Inflammatory macrophage treated with lipopolysaccharide for 1 hour (primary cell): ENCODE measurements around the gene PCDHGA12.
"Not testable (repeated sequence)": the region's sequence is repeated elsewhere in the genome, so short reads cannot be mapped to it uniquely, and the experiment has no call there.

Experiments
- DNase-seq, 2 donors: peaks; one replicate each; pipeline ENCODE4 v3.0.0-alpha.2; 2020 to 2022

The PCDHGA12 gene

DNA sequence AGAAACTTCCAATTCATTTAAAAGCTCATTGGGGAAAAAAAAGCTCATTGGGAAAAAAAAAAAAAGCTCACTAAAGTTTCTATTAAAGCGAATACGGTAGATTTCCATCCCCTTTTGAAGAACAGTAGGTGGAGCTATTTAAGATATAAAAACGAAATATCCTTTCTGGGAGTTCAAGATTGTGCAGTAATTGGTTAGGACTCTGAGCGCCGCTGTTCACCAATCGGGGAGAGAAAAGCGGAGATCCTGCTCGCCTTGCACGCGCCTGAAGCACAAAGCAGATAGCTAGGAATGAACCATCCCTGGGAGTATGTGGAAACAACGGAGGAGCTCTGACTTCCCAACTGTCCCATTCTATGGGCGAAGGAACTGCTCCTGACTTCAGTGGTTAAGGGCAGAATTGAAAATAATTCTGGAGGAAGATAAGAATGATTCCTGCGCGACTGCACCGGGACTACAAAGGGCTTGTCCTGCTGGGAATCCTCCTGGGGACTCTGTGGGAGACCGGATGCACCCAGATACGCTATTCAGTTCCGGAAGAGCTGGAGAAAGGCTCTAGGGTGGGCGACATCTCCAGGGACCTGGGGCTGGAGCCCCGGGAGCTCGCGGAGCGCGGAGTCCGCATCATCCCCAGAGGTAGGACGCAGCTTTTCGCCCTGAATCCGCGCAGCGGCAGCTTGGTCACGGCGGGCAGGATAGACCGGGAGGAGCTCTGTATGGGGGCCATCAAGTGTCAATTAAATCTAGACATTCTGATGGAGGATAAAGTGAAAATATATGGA, at the start of gene PCDHGA12:
Gene PCDHGA12, plus strand, starts transcription at position 176 of the 782 bp plus-strand sequence. Its CDS starts 253 bp downstream, at position 429.
- DNase-seq, result peak; percentile 73 to 82

DNA sequence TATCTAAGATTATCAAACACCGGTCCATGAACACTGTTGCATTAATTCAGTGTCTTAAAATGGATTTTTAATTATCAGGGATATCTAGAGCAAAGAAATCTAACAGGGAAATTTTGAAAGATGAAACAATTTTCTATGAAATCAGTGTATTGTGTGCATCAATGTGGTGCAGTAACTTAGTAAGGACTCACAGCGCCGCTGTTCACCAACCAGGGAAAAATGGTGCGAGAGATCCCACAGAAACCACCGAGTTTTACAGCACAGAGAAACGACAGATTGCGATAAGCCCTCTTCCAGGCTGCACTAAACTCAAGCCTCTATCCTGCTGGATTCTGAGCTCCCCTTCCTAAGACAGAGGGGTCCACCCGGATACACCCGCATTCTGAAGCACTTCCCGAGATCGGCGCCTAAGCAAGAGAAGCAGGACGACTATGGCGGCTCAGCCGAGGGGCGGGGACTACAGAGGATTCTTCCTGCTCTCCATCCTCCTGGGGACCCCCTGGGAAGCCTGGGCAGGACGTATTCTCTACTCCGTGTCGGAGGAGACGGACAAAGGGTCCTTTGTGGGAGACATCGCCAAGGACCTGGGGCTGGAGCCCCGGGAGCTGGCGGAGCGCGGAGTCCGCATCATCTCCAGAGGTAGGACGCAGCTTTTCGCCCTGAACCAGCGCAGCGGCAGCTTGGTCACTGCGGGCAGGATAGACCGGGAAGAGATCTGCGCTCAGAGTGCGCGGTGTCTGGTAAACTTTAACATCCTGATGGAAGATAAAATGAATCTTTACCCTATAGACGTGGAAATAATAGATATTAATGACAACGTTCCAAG, 47.6 kb upstream of the PCDHGA12 start, which contains the start of gene PCDHGA7:
Gene PCDHGA7, plus strand, starts transcription at position 274 of the 826 bp plus-strand sequence. Its CDS starts 158 bp downstream, at position 432.
- DNase-seq, result no peak

DNA sequence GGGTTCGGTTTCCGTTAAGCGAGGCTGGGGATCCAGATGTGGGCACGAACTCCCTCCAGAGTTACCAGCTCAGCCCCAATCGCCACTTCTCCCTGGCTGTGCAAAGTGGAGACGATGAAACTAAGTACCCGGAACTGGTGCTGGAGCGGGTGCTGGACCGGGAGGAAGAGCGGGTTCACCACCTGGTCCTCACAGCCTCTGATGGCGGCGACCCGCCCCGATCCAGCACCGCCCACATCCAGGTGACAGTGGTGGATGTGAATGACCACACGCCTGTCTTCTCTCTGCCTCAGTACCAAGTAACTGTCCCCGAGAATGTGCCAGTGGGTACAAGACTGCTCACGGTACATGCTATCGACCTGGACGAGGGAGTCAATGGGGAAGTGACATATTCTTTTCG, 47.0 kb upstream of the PCDHGA12 start:
- DNase-seq, result no peak

DNA sequence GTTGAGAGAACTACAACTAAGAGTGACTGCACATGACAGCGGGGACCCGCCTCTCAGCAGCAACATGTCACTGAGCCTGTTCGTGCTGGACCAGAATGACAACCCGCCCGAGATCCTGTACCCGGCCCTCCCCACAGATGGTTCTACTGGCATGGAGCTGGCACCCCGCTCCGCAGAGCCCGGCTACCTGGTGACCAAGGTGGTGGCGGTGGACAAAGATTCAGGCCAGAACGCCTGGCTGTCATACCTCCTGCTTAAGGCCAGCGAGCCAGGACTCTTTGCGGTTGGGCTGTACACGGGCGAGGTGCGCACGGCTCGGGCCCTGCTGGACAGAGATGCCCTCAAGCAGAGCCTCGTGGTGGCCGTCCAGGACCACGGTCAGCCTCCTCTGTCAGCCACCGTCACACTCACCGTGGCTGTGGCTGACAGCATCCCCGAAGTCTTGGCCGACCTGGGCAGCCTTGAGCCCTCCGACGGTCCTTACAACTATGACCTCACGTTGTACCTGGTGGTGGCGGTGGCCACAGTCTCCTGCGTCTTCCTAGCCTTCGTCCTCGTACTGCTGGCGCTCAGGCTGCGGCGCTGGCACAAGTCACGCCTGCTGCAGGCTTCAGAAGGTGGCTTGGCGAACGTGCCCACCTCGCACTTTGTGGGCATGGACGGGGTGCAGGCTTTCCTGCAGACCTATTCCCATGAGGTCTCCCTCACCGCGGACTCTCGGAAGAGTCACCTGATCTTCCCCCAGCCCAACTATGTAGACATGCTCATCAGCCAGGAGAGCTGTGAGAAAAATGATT, 45.6 kb upstream of the PCDHGA12 start:
- no peak for DNase-seq

DNA sequence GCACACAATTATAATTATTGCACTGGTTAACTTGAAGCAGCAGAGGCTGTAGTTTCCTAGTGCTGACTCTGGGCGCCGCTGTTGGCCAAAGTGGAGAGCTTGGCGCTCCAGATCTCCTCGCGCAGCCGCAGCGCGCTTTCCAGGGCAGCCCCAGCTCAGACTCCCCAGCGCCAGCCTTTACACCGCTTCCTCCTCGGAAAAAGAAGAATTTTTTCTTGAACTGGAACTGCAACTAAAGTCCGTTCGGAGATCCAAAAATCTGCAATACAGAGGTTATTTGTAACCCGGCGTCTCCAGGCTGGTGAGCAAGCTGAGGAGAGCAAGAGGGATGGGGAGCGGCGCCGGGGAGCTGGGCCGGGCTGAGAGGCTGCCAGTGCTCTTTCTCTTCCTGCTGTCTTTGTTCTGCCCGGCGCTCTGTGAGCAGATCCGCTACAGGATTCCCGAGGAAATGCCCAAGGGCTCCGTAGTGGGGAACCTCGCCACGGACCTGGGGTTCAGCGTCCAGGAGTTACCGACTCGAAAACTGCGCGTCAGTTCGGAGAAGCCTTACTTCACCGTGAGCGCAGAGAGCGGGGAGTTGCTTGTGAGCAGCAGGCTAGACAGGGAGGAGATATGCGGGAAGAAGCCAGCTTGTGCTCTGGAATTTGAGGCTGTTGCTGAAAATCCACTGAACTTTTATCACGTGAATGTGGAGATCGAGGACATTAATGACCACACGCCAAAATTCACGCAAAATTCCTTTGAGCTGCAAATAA, 42.6 kb upstream of the PCDHGA12 start, which contains the start of gene PCDHGB4:
Gene PCDHGB4, plus strand, starts transcription at position 142 of the 755 bp plus-strand sequence. Its CDS starts 187 bp downstream, at position 329.
- peak; percentile 7 to 14 for DNase-seq

DNA sequence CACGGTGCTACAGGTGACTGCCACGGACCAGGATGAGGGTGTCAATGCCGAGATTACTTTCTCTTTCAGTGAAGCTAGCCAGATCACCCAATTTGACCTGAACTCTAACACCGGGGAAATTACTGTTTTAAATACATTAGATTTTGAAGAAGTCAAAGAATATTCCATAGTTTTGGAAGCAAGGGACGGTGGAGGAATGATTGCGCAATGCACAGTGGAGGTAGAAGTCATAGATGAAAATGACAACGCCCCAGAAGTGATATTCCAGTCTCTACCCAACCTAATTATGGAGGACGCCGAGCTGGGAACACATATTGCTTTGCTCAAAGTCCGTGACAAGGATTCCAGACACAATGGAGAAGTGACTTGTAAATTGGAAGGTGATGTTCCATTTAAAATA, 41.6 kb upstream of the PCDHGA12 start:
- DNase-seq, result no peak

DNA sequence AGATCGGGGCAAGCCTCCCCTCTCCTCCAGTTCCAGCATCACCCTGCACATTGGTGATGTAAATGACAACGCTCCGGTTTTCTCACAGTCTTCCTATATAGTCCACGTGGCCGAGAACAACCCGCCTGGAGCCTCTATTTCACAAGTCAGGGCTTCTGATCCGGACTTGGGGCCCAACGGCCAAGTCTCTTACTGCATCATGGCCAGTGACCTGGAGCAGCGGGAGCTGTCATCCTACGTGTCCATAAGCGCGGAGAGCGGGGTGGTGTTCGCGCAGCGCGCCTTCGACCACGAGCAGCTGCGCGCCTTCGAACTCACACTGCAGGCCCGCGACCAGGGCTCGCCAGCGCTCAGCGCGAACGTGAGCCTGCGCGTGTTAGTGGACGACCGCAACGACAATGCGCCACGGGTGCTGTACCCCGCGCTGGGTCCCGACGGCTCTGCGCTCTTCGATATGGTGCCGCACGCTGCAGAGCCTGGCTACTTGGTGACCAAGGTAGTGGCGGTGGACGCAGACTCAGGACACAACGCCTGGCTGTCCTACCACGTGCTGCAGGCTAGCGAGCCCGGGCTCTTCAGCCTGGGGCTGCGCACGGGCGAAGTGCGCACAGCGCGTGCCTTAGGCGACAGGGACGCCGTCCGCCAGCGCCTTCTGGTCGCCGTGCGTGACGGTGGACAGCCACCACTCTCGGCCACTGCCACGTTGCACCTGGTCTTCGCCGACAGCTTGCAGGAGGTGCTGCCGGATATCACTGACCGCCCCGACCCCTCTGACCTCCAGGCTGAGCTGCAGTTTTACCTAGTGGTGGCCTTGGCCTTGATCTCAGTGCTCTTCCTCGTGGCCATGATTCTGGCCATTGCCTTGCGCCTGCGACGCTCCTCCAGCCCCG, 40.9 kb upstream of the PCDHGA12 start:
- no peak for DNase-seq

DNA sequence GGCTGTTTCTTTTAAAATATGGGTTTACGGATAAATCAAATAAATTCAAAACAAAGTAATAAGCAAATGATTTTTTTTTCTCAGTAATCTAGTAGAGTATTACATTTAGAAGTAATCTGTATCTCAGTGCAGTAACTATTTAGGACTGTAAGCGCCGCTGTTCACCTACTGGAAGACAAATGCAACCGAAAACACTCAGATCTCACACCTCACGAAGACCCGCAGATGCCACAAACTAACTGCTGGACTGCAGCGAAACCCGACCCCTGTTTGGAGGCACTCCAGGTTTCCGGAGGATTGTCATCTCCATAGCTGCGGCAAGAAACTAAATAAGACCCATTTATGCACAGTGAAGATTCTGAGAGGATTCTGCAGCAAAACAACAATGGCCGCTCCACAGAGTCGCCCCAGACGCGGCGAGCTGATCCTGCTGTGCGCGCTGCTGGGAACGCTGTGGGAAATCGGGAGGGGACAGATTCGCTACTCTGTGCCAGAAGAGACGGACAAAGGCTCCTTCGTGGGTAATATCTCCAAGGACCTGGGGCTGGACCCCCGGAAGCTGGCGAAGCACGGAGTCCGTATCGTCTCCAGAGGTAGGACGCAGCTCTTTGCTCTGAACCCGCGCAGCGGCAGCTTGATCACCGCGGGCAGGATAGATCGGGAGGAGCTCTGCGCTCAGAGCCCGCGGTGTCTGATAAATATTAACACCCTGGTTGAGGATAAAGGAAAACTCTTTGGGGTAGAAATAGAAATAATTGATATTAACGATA, 37.7 kb upstream of the PCDHGA12 start, which contains the start of gene PCDHGA8:
Gene PCDHGA8, plus strand, starts transcription at position 205 of the 770 bp plus-strand sequence. Its CDS starts 181 bp downstream, at position 386.
- no peak for DNase-seq

DNA sequence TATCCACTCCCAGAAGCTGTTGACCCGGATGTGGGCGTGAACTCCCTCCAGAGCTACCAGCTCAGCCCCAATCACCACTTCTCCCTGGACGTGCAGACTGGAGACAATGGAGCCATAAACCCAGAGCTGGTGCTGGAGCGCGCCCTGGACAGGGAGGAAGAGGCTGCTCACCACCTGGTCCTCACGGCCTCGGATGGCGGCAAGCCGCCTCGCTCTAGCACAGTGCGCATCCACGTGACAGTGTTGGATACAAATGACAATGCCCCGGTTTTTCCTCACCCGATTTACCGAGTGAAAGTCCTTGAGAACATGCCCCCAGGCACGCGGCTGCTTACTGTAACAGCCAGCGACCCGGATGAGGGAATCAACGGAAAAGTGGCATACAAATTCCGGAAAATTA, 37.0 kb upstream of the PCDHGA12 start:
- no peak for DNase-seq

DNA sequence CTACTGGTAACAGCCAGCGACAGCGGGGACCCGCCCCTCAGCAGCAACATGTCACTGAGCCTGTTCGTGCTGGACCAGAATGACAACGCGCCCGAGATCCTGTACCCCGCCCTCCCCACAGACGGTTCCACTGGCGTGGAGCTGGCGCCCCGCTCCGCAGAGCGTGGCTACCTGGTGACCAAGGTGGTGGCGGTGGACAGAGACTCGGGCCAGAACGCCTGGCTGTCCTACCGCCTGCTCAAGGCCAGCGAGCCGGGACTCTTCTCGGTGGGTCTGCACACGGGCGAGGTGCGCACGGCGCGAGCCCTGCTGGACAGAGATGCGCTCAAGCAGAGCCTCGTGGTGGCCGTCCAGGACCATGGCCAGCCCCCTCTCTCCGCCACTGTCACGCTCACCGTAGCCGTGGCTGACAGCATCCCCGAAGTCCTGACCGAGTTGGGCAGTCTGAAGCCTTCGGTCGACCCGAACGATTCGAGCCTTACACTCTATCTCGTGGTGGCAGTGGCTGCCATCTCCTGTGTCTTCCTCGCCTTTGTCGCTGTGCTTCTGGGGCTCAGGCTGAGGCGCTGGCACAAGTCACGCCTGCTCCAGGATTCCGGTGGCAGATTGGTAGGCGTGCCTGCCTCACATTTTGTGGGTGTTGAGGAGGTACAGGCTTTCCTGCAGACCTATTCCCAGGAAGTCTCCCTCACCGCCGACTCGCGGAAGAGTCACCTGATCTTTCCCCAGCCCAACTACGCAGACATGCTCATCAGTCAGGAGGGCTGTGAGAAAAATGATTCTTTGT, 35.7 kb upstream of the PCDHGA12 start:
- DNase-seq, result not testable (repeated sequence)

DNA sequence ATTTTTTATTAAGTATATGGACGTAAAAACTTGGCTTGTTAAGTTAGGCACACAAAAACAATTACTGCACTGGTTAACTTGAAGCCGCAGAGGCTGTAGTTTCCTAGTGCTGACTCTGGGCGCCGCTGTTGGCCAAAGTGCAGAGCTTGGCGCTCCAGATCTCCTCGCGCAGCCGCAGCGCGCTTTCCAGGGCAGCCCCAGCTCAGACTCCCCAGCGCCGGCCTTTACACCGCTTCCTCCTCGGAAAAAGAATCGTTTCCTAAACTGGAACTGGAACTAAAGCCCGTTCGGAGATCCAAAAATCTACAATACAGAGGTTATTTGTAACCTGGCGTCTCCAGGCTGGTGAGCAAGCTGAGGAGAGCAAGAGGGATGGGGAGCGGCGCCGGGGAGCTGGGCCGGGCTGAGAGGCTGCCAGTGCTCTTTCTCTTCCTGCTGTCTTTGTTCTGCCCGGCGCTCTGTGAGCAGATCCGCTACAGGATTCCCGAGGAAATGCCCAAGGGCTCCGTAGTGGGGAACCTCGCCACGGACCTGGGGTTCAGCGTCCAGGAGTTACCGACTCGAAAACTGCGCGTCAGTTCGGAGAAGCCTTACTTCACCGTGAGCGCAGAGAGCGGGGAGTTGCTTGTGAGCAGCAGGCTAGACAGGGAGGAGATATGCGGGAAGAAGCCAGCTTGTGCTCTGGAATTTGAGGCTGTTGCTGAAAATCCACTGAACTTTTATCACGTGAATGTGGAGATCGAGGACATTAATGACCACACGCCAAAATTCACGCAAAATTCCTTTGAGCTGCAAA, 32.4 kb upstream of the PCDHGA12 start, which contains the start of gene PCDHGB5:
Gene PCDHGB5, plus strand, starts transcription at position 192 of the 796 bp plus-strand sequence. Its CDS starts 181 bp downstream, at position 373.
- DNase-seq, result peak; percentile 44 to 49

DNA sequence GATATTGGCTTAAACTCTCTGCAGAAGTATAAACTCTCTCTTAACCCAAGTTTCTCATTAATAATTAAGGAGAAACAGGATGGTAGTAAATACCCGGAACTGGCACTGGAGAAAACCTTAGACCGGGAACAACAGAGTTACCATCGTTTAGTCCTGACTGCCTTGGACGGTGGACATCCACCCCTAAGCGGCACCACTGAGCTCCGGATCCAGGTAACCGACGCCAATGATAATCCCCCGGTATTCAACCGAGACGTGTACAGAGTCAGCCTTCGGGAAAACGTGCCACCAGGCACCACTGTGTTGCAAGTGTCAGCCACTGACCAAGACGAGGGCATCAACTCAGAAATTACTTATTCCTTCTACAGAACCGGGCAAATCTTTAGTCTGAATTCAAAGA, 31.7 kb upstream of the PCDHGA12 start:
- no peak for DNase-seq

DNA sequence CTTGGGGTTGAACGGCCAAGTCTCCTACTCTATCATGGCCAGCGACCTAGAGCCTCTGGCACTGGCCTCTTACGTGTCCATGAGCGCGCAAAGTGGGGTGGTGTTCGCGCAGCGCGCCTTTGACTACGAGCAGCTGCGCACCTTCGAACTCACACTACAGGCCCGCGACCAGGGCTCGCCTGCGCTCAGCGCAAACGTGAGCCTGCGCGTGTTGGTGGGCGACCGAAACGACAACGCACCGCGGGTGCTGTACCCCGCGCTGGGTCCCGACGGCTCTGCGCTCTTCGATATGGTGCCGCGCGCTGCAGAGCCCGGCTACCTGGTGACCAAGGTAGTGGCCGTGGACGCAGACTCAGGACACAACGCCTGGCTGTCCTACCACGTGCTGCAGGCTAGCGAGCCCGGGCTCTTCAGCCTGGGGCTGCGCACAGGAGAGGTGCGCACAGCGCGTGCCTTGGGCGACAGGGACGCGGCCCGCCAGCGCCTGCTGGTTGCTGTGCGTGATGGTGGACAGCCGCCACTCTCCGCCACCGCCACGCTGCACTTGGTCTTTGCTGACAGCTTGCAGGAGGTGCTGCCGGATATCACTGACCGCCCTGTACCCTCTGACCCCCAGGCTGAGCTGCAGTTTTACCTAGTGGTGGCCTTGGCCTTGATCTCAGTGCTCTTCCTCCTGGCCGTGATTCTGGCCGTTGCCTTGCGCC, 30.6 kb upstream of the PCDHGA12 start:
- no peak for DNase-seq

DNA sequence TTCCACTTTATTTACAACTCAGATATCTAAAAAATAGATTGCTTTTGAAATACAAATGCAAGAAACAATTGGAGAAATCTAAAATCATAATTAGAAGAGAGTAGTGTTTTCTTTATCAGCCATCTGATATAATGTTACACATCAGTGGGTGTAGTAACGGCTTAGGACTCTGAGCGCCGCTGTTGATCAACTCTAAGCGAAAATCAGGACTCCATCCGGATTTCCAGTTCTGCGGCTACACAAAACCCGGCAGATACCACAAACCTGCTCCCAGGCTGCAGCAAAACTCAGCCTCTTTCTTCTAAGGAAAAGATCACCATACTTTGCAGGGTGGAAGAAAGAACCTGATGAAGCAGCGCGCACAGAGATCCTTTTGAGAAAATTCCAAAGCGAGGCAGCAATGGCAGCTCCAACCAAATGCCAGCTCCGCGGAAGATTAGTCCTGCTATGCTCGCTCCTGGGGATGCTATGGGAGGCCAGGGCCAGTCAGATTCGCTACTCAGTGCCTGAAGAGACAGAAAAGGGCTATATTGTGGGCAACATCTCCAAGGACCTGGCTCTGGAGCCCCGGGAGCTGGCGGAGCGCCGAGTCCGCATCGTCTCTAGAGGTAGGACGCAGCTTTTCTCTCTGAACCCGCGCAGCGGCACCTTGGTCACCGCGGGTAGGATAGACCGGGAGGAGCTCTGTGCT, 27.6 kb upstream of the PCDHGA12 start, which contains the start of gene PCDHGA9:
Gene PCDHGA9, plus strand, starts transcription at position 226 of the 691 bp plus-strand sequence. Its CDS starts 175 bp downstream, at position 401.
- peak; percentile 11 to 36 for DNase-seq

DNA sequence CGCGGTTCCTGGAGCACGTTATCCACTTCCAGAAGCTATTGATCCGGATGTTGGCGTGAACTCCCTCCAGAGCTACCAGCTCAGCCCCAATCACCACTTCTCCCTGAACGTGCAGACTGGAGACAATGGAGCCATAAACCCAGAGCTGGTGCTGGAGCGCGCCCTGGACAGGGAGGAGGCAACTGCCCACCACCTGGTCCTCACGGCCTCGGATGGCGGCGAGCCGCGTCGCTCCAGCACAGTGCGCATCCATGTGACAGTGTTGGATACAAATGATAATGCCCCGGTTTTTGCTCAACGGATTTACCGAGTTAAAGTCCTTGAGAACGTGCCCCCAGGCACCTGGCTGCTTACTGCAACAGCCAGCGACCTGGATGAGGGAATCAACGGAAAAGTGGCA, 26.9 kb upstream of the PCDHGA12 start:
- no peak for DNase-seq

DNA sequence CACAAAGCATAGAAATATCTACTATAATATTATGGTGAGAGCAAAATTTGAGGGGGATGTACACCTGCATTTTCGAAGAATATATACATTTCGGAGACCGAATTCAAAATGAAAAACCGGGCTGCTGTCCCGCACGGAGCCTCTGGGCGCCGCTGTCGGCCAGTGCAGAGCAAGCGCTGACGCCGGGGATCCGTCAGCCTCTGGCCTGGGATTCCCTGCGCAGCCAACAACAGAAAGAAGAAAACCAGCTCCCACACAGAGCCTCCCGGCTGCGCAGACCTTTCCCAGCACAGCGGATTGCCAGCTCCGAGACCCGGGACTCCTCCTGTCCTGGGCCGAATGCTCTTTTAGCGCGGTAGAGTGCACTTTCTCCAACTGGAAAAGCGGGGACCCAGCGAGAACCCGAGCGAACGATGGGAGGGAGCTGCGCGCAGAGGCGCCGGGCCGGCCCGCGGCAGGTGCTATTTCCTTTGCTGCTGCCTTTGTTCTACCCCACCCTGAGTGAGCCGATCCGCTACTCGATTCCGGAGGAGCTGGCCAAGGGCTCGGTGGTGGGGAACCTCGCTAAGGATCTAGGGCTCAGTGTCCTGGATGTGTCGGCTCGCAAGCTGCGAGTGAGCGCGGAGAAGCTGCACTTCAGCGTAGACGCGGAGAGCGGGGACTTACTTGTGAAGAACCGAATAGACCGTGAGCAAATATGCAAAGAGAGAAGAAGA, 22.4 kb upstream of the PCDHGA12 start, which contains the start of gene PCDHGB6:
Gene PCDHGB6, plus strand, starts transcription at position 232 of the 716 bp plus-strand sequence. Its CDS starts 182 bp downstream, at position 414.
- DNase-seq, result peak; percentile 43 to 54
